Measurements from ENCODE around the gene STARD7.

Gene STARD7

GRCh38 chr2:96207774-96208142 lies 869 bp downstream of the STARD7 start:
- peak overlapping the region; percentile 91 for H3K4me3 ChIP-seq (ENCODE audit: control insufficient read depth, low read depth, low read length)
- no peak for TF ChIP-seq CTCF (conservative IDR thresholded peaks at IDR 0.05; ENCODE audit: control insufficient read depth, insufficient read depth, low read depth, low read length)
- no peak for DNase-seq (ENCODE audit: low read depth)

GRCh38 chr2:96207073-96207773 lies 1.4 kb downstream of the STARD7 start:
- peak; percentile 42 for DNase-seq (ENCODE audit: low read depth)
- peak overlapping the region; percentile 91 for H3K4me3 ChIP-seq (ENCODE audit: control insufficient read depth, low read depth, low read length)
- TF ChIP-seq CTCF (conservative IDR thresholded peaks at IDR 0.05; ENCODE audit: control insufficient read depth, insufficient read depth, low read depth, low read length): no peak

- H3K4me3 ChIP-seq (ENCODE audit: control insufficient read depth, low read depth, low read length): no peak overlapping the region
- DNase-seq (ENCODE audit: low read depth): peak; percentile 88
- TF ChIP-seq CTCF (conservative IDR thresholded peaks at IDR 0.05; ENCODE audit: control insufficient read depth, insufficient read depth, low read depth, low read length): no peak
Measured at GRCh38 chr2:96205888-96206287, 2.7 kb downstream of the STARD7 start.

GRCh38 chr2:96204836-96205624 lies 3.6 kb downstream of the STARD7 start:
- no peak for TF ChIP-seq CTCF (conservative IDR thresholded peaks at IDR 0.05; ENCODE audit: control insufficient read depth, insufficient read depth, low read depth, low read length)
- no peak overlapping the region for H3K4me3 ChIP-seq (ENCODE audit: control insufficient read depth, low read depth, low read length)
- DNase-seq (ENCODE audit: low read depth): peak; percentile 37

- no peak overlapping the region for H3K4me3 ChIP-seq (ENCODE audit: control insufficient read depth, low read depth, low read length)
- no peak for DNase-seq (ENCODE audit: low read depth)
- no peak for TF ChIP-seq CTCF (conservative IDR thresholded peaks at IDR 0.05; ENCODE audit: control insufficient read depth, insufficient read depth, low read depth, low read length)
Measured at GRCh38 chr2:96203130-96204028, 5.2 kb downstream of the STARD7 start.

- H3K4me3 ChIP-seq (ENCODE audit: control insufficient read depth, low read depth, low read length): no peak overlapping the region
- TF ChIP-seq CTCF (conservative IDR thresholded peaks at IDR 0.05; ENCODE audit: control insufficient read depth, insufficient read depth, low read depth, low read length): no peak
- peak; percentile 18 for DNase-seq (ENCODE audit: low read depth)
Measured at GRCh38 chr2:96202152-96202854, 6.3 kb downstream of the STARD7 start.
